Epithelial cell of proximal tubule (primary cell): ENCODE data around the gene LHX8. TPM values are rescaled to one million over a fixed set of nuclear protein-coding genes. Genes with fewer than 3 reads are reported as not detected.
A peak's percentile ranks its signal among the peaks of the same experiment; 100 is the strongest.

Experiments used
- DNase-seq: peaks from one replicate; pipeline ENCODE4 v3.0.0-alpha.2; 2011; ENCODE audit warnings: low read depth
- H3K4me3 ChIP-seq: 2 replicates; pipeline ENCODE4 v1.5.1; 2011; ENCODE audit warnings: low read depth, mild to moderate bottlenecking, low read length
- total RNA-seq: library from RNA; depleted of rRNA; stranded (reverse); fragments of >200 nt; gene quantifications from 2 replicates; pipeline ENCODE4 v1.2.3, GENCODE V29; 2015
- TF ChIP-seq, protein P1 (sequence below): conservative IDR thresholded peaks from 2 replicates; pipeline ENCODE4 v1.5.1; 2012; ENCODE audit warnings: low read depth, mild to moderate bottlenecking, low read length

LHX8 gene
- total RNA-seq, 1 donor from 2014 or later, result not detected

DNA sequence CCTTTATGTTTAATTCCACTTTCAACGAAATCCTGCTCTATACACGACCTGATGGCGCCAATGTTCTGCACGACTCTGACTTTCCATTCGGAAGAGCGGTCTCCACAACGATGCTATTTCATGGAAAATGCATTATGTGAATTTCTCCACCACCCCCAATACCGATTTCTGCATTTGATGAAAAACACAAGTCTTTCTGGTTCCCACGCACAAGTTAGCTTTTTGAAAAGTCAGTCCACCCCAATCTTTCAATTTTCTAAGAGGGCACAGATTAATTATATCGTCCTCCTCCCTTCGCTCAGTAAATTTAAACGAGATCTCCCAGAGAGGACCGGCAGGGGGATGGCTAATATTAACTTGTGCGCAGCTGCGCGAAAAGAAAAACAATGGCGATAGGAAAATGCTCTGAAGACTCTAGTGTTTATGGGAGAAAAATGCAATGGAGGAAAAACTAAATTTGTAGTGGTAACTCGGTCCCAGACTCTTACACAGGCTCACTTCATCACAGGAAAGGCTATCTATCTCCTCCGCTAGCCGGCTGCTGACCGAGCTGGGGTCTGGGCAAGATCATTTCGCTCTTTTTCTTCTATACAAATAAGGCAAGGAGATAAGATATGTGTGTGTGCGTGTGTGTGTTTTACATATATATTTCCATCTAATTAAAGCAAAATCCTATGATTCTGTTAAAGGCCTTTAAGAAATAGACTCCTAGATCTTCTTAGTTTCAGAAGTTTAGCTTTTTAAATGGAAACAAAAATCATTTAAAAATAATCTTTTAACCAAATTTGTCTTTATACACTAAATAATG lies 1.2 kb upstream of the LHX8 start:
- no peak overlapping the region for H3K4me3 ChIP-seq
- TF ChIP-seq, protein P1, sequence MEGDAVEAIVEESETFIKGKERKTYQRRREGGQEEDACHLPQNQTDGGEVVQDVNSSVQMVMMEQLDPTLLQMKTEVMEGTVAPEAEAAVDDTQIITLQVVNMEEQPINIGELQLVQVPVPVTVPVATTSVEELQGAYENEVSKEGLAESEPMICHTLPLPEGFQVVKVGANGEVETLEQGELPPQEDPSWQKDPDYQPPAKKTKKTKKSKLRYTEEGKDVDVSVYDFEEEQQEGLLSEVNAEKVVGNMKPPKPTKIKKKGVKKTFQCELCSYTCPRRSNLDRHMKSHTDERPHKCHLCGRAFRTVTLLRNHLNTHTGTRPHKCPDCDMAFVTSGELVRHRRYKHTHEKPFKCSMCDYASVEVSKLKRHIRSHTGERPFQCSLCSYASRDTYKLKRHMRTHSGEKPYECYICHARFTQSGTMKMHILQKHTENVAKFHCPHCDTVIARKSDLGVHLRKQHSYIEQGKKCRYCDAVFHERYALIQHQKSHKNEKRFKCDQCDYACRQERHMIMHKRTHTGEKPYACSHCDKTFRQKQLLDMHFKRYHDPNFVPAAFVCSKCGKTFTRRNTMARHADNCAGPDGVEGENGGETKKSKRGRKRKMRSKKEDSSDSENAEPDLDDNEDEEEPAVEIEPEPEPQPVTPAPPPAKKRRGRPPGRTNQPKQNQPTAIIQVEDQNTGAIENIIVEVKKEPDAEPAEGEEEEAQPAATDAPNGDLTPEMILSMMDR, result no peak
- DNase-seq, result no peak

DNA sequence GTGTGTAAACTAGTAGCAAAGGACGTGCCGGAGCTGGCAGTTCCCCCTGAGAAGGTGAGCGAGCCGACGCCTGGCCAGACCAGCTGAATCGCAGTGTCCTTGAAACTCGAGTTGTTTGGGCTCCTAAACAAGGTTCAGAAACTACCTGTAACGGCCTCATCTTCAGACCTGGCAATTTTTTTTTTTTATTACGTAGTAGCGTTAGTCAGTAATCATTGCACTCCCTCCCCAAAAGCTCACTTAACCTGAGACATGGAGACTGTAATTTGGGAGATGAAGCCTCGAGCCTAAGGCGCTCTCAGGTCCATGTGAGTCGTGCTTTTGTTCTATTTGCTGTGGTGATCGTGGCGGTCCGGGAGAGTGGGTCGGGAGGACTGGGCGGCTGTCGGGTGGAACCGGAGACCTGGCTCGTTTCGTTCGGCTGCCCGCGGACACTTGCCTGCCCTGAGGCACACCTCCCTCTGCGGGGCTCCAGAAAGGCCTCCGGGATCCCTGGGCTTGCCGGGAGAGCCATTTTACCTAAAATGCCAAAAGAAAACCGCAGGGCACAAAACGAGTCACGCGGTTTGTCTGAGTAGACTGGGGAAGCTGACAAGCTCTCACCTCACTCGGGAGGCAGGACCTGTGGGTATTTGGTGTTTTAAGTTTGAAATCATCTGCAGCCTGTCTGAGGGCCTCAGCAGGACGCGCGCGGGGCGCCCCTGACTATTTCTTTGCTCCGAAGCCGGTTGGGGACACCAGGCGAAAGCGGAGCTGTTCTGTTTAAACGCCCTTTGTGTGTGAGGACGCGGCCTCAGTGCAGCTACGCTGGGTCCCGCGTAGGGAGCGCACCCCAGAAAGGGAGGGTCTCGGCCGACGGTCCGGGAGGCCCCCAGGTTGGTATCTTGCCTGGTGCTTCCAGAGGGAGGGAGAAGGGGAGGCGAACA lies 722 bp downstream of the LHX8 start:
- H3K4me3 ChIP-seq, result no peak overlapping the region
- no peak for DNase-seq
- TF ChIP-seq, protein P1, result no peak

DNA sequence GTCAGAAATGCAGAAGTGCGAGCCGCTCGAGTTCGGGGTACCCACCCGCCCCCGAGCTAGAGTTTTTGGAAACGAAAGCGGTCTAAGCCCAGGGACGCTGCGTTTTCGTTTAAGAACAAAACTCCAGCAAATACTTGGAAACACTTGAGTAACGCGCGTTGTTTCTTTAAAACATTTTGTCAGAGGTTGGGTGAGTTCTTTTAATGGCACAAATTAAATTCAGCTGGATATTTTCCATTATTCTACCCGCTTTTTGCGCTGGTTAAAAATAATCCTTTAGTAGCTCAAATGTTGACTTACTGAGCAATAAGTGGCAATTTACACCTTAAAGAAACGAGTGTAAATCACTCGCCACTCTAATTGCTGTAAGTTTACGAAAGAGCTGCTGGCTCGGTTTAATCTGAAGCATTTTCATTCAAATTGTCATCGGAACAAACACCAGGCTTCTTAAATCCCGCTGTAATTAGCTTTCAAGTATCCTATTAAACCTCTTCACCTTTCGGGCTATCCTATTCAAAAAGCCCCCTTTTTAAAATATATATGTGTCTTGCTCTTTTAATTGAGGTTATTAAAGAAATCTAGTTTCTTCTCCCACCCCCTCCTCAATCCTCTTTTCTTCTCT lies 1.5 kb downstream of the LHX8 start:
- peak; percentile 3 for DNase-seq
- H3K4me3 ChIP-seq, result no peak overlapping the region
- TF ChIP-seq, protein P1, result no peak

DNA sequence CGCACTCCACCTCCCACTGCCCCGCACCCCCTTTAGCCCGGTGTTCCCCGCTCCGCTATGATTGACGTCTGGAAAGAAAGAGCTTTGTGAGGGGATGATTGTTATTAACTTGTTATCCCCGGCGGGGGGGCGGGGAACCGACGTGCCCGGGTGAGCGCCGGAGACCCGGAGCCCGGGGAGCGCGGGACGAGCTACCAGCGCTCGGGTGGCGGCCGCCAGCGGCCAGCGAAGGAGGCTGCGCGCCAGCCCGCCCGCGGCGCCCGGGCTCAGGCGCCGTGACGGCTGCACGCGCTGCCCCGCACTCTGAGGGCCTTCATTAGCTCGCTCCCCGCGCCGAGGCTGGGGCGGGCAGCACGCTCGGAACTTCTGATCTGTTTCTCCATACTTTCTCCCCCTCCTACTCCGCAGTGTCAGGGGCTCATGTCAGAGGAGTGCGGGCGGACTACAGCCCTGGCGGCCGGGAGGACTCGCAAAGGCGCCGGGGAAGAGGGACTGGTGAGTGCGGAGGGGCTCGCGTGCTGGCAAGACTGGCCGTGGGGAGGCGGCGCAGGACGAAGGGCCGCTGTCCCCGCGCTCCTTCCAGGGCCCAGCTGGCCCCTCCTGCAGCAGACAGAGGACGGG lies 2.1 kb downstream of the LHX8 start:
- H3K4me3 ChIP-seq, result no peak overlapping the region
- DNase-seq, result no peak
- TF ChIP-seq, protein P1, result no peak

DNA sequence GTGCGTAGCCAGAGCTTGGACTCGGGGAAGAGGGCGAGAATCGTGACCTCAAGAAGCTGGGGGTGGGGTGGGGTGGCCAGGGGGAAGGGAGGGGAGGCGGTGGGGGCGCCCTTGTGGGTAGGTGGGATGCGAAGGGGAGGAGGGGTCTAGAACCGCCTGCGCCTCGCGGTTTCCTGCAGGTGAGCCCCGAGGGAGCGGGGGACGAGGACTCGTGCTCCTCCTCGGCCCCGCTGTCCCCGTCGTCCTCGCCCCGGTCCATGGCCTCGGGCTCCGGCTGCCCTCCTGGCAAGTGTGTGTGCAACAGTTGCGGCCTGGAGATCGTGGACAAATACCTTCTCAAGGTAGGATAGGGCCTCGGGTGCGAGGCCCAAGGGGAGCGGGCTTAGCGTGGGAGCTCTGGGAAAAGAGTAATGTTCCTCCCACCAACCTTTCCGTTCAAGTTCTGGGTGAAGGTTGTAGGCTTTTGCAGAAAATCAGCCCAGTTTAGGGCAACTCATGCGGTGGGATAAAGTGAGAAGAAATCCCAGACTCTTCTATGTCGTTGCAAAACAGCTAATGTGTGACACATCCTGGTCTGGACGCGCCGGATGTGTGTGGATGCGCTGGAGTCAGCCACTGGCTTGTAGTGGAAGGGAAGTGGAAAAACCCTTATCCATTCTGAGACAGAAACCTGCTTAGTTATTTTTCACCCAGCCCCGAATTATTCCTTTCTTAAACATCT lies 2.9 kb downstream of the LHX8 start:
- TF ChIP-seq, protein P1, result no peak
- DNase-seq, result no peak
- H3K4me3 ChIP-seq, result no peak overlapping the region

DNA sequence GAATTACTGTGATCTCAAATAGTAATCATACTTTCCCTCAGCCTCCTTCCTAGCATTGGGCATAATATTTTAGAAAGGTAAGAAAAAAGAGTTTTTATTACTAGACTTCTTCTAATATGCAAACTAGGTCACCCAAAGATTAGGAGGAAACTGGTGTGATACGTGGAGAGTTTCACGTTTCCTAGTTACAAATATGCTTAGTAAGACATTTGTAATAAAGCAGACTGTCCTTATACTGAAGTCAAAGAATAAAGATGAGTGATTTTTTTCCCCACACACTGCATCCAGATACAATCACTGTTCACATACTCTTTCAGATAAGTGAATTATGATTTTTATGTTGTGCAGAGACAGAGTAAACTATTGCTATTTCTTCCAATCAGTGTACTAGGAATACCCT lies 17.9 kb downstream of the LHX8 start:
- no peak for DNase-seq
- TF ChIP-seq, protein P1, result no peak
- H3K4me3 ChIP-seq, result no peak overlapping the region
